ENCODE measurements around the gene MOSPD3.

- TF ChIP-seq CTCF (IDR thresholded peaks at IDR 0.05; ENCODE audit: poor library complexity, severe bottlenecking) (no peak), EZH2 (IDR thresholded peaks at IDR 0.05; ENCODE audit: borderline replicate concordance, insufficient read depth, low read length, poor library complexity, severe bottlenecking) (no peak), REST (IDR thresholded peaks at IDR 0.05; ENCODE audit: borderline replicate concordance) (no peak), EP300 (conservative IDR thresholded peaks at IDR 0.05; ENCODE audit: poor library complexity, severe bottlenecking) (no peak)
Observed at GRCh38 chr7:100584683-100585510, 27.4 kb upstream of the MOSPD3 start.
